Neural progenitor cell (in vitro differentiated cells): Measurements from ENCODE around the gene DUSP3.

ENCODE experiments used
- EZH2phosphoT487 ChIP-seq: fragments of 200-600 bp; sonication (generic); IDR thresholded peaks from 2 replicates; pipeline ENCODE4 v1.6.1; 2017; ENCODE audit warnings: antibody characterized with exemption
- TF ChIP-seq, protein P1 (sequence below): fragments of 200-600 bp; sonication (generic); IDR thresholded peaks from 2 replicates; pipeline ENCODE4 v1.5.1; 2017; ENCODE audit warnings: antibody characterized with exemption, mild to moderate bottlenecking

DNA sequence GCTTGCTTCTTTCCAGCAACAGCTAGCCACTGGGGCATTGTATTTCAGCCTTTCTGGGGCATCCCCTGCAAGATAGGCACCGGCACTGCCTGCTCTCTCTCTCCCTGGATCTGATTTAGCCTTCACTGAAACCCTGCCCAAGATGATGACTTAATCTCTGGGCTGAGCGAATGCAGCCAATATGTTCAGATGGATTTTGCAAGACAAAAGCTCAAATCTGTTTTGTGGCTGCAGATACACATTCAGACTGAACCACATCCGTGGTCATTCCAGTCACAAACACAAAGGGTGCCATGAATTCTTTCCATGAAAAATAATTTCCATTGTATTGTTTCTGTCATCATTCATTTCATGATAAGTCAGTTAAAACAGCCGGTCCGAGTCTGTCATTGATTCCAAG, 44.4 kb downstream of the DUSP3 start:
- no peak for TF ChIP-seq EZH2phosphoT487
- TF ChIP-seq, protein P1, sequence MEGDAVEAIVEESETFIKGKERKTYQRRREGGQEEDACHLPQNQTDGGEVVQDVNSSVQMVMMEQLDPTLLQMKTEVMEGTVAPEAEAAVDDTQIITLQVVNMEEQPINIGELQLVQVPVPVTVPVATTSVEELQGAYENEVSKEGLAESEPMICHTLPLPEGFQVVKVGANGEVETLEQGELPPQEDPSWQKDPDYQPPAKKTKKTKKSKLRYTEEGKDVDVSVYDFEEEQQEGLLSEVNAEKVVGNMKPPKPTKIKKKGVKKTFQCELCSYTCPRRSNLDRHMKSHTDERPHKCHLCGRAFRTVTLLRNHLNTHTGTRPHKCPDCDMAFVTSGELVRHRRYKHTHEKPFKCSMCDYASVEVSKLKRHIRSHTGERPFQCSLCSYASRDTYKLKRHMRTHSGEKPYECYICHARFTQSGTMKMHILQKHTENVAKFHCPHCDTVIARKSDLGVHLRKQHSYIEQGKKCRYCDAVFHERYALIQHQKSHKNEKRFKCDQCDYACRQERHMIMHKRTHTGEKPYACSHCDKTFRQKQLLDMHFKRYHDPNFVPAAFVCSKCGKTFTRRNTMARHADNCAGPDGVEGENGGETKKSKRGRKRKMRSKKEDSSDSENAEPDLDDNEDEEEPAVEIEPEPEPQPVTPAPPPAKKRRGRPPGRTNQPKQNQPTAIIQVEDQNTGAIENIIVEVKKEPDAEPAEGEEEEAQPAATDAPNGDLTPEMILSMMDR, result no peak
